Measurements from ENCODE around the gene CFAP107. TPM values are rescaled to one million over a fixed set of nuclear protein-coding genes. Genes with fewer than 3 reads are reported as not detected.

The CFAP107 gene
- total RNA-seq (not detected in 2 replicates), polyA plus RNA-seq (not detected in 2 replicates), polyA minus RNA-seq (not detected in 2 replicates)
- not detected for total RNA-seq (2013)

DNA sequence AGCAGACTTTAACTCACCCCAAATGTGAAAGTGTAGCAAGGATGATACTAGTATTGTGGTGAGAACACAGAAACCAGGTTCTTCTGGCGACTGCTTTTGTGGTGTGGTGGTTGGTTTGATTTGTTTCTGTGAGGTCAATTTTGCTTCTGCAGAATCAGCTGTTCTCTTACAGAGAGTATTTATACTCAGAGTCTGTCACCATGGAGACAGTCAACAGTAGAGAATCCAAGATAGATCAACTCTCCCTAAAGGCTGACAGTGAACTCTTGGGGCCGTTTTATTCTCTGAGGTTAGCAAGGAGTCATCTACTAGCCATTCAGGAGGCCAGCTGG is at the start of gene CFAP107:
CFAP107 (plus strand) TSS at position 209 of the 332 bp plus-strand sequence. CDS start 231 bp downstream, outside the sequence.
- H3K9me3 Mint-ChIP-seq (ENCODE audit: insufficient read depth), result peaks cover 19% of the 10 kb centered on the region

DNA sequence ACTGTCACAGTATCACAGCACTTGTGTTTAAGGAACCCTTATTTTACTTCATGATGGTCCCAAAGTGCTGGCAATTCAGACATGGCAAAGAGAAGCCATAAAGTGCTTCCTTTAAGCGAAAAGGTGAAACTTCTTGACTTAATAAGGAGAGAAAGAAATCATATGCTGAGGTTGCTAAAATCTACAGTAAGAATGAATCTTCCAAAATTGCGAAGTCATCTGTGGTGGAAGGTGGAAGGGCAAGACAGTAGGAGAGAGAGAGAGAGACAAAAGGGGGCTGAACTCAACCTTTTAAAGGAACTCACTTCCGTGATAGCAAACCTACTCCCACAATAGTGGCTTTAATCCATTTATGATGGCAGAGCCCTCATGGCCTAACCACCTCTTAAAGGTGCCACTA is 49.3 kb upstream of the CFAP107 start:
- Histone ChIP-seq H4K20me1 (ENCODE audit: control insufficient read depth, insufficient read depth, low read length, poor library complexity, severe bottlenecking) (no peaks in the 10 kb centered on the region), H3K27me3 (replicated peaks in 1 of 4; ENCODE audit: control extremely low read depth in 1 of 4, control insufficient read depth in 3 of 4, insufficient read depth in 4 of 4, low read length in 3 of 4) (peaks cover 0 to 3% (median 0%) of the 10 kb centered on the region in 4 experiments), H2AFZ (ENCODE audit: insufficient read depth, low read depth, low read length, poor library complexity, severe bottlenecking) (no peak overlapping the region), H3K4me2 (replicated peaks; ENCODE audit: low read depth, low read length, poor library complexity, severe bottlenecking) (no peak overlapping the region), H3K36me3 (replicated peaks in 1 of 2; ENCODE audit: control extremely low read depth in 1 of 2, control insufficient read depth in 1 of 2, extremely low read depth in 1 of 2, insufficient read depth in 2 of 2, low read length in 1 of 2) (no peaks in the 10 kb centered on the region), H3K4me1 (ENCODE audit: control insufficient read depth in 2 of 2, insufficient read depth in 2 of 2, low read length in 2 of 2) (no peaks in the 10 kb centered on the region), H3K79me2 (ENCODE audit: control insufficient read depth, insufficient read depth, low read length) (no peaks in the 10 kb centered on the region), H3K27ac (ENCODE audit: low read length in 2 of 2) (no peak overlapping the region), H3K4me3 (ENCODE audit: control extremely low read depth in 1 of 5, extremely low read depth in 1 of 5, insufficient read depth in 1 of 5, low read depth in 2 of 5, low read length in 4 of 5) (no peak overlapping the region), H3K9ac (ENCODE audit: low read length) (no peak overlapping the region), H3K9me3 (ENCODE audit: control extremely low read depth in 1 of 3, control insufficient read depth in 2 of 3, insufficient read depth in 1 of 3, low read length in 2 of 3) (peaks cover 0 to 5% (median 0%) of the 10 kb centered on the region in 3 donors)
- POLR2A ChIA-PET, result no interaction called here
- intact Hi-C loops (cut with micrococcal nuclease), result no loop called here
- H3K27ac Mint-ChIP-seq, result no peak overlapping the region
- peaks cover 44% of the 10 kb centered on the region for H3K27me3 Mint-ChIP-seq
- H3K4me3 Mint-ChIP-seq, result no peak overlapping the region
- CTCF ChIA-PET, result no interaction called here
- no CpG with 5 or more reads among the region's 3 CpGs for WGBS (ENCODE audit: insufficient coverage)
- DNase-seq (no peak), ATAC-seq (ENCODE audit: low read depth) (no peak)
- H3K9me3 Mint-ChIP-seq (ENCODE audit: insufficient read depth), result peaks cover 2% of the 10 kb centered on the region
- H3K4me1 Mint-ChIP-seq, result no peaks in the 10 kb centered on the region
- TF ChIP-seq EZH2 (IDR thresholded peaks at IDR 0.05; ENCODE audit: borderline replicate concordance, insufficient read depth, low read depth, low read length, poor library complexity, severe bottlenecking) (no peak), CTCF (IDR thresholded peaks at IDR 0.05) (no peak)

More for the DNA sequence above, at the start of gene CFAP107:
- Mint-ChIP-seq H3K27ac (no peak within 1 kb of the TSS), H3K4me1 (no peaks in the 10 kb centered on the region), H3K4me3 (no peak within 1 kb of the TSS), H3K27me3 (peaks cover 34% of the 10 kb centered on the region)
- intact Hi-C loops (cut with micrococcal nuclease), result no loop called here
- H3K9ac ChIP-seq (ENCODE audit: low read length), result no peak within 1 kb of the TSS
- H3K36me3 ChIP-seq (replicated peaks in 1 of 2; ENCODE audit: control extremely low read depth in 1 of 2, control insufficient read depth in 1 of 2, extremely low read depth in 1 of 2, insufficient read depth in 2 of 2, low read length in 1 of 2), result no peaks in the 10 kb centered on the region
- H3K4me2 ChIP-seq (replicated peaks; ENCODE audit: low read depth, low read length, poor library complexity, severe bottlenecking), result no peak within 1 kb of the TSS
- no peak within 1 kb of the TSS for H3K27ac ChIP-seq (ENCODE audit: low read length in 2 of 2)
- DNase-seq (no peak), ATAC-seq (ENCODE audit: low read depth) (no peak)
- CTCF ChIA-PET, result no interaction called here
- no peak within 1 kb of the TSS for H3K4me3 ChIP-seq (ENCODE audit: control extremely low read depth in 1 of 5, extremely low read depth in 1 of 5, insufficient read depth in 1 of 5, low read depth in 2 of 5, low read length in 4 of 5)
- no peaks in the 10 kb centered on the region for H3K79me2 ChIP-seq (ENCODE audit: control insufficient read depth, insufficient read depth, low read length)
- H2AFZ ChIP-seq (ENCODE audit: insufficient read depth, low read depth, low read length, poor library complexity, severe bottlenecking), result no peak within 1 kb of the TSS
- POLR2A ChIA-PET, result no interaction called here
- no peaks in the 10 kb centered on the region for H3K4me1 ChIP-seq (ENCODE audit: control insufficient read depth in 2 of 2, insufficient read depth in 2 of 2, low read length in 2 of 2)
- 50% methylated on average over 1 of the region's 2 CpGs for WGBS (ENCODE audit: insufficient coverage)
- H3K27me3 ChIP-seq (replicated peaks in 1 of 4; ENCODE audit: control extremely low read depth in 1 of 4, control insufficient read depth in 3 of 4, insufficient read depth in 4 of 4, low read length in 3 of 4), result peaks cover 0 to 3% (median 0%) of the 10 kb centered on the region in 4 experiments
- no peaks in the 10 kb centered on the region for H4K20me1 ChIP-seq (ENCODE audit: control insufficient read depth, insufficient read depth, low read length, poor library complexity, severe bottlenecking)
- peaks cover 10 to 30% (median 12%) of the 10 kb centered on the region in 3 donors for H3K9me3 ChIP-seq (ENCODE audit: control extremely low read depth in 1 of 3, control insufficient read depth in 2 of 3, insufficient read depth in 1 of 3, low read length in 2 of 3)
- TF ChIP-seq CTCF (IDR thresholded peaks at IDR 0.05) (no peak), EZH2 (IDR thresholded peaks at IDR 0.05; ENCODE audit: borderline replicate concordance, insufficient read depth, low read depth, low read length, poor library complexity, severe bottlenecking) (no peak)

Data from B cell (primary cell).